Measurements from ENCODE around the gene EXOC6B.

The EXOC6B gene

GRCh38 chr2:72271766-72272641 lies 553.8 kb downstream of the EXOC6B start:
- DNase-seq (ENCODE audit: low read depth), result no peak

- no peak for DNase-seq (ENCODE audit: low read depth)
Observed at GRCh38 chr2:72271276-72271614, 554.6 kb downstream of the EXOC6B start.

- no peak for DNase-seq (ENCODE audit: low read depth)
Observed at GRCh38 chr2:72270556-72271275, 555.1 kb downstream of the EXOC6B start.

- DNase-seq (ENCODE audit: low read depth), result no peak
Observed at GRCh38 chr2:72263776-72264060, 562.1 kb downstream of the EXOC6B start.

GRCh38 chr2:72263043-72263775 lies 562.6 kb downstream of the EXOC6B start:
- no peak for DNase-seq (ENCODE audit: low read depth)

GRCh38 chr2:72261076-72261475 lies 564.8 kb downstream of the EXOC6B start:
- DNase-seq (ENCODE audit: low read depth), result no peak

- DNase-seq (ENCODE audit: low read depth), result no peak
Observed at GRCh38 chr2:72255540-72255939, 570.3 kb downstream of the EXOC6B start.

GRCh38 chr2:72254831-72255451 lies 570.9 kb downstream of the EXOC6B start:
- DNase-seq (ENCODE audit: low read depth), result no peak

- no peak for DNase-seq (ENCODE audit: low read depth)
Observed at GRCh38 chr2:72238311-72238710, 587.5 kb downstream of the EXOC6B start.

GRCh38 chr2:72237549-72237948 lies 588.3 kb downstream of the EXOC6B start:
- DNase-seq (ENCODE audit: low read depth), result no peak

GRCh38 chr2:72236445-72237067 lies 589.3 kb downstream of the EXOC6B start:
- peak; percentile 64 for DNase-seq (ENCODE audit: low read depth)

- no peak for DNase-seq (ENCODE audit: low read depth)
Observed at GRCh38 chr2:72235497-72236415, 590.1 kb downstream of the EXOC6B start.

GRCh38 chr2:72233211-72233610 lies 592.6 kb downstream of the EXOC6B start:
- no peak for DNase-seq (ENCODE audit: low read depth)

GRCh38 chr2:72222829-72223564 lies 602.8 kb downstream of the EXOC6B start:
- DNase-seq (ENCODE audit: low read depth), result peak; percentile 54

- DNase-seq (ENCODE audit: low read depth), result peak; percentile 47
Observed at GRCh38 chr2:72220170-72220569, 605.7 kb downstream of the EXOC6B start.

GRCh38 chr2:72214429-72215143 lies 611.2 kb downstream of the EXOC6B start:
- DNase-seq (ENCODE audit: low read depth), result peak; percentile 9

- DNase-seq (ENCODE audit: low read depth), result no peak
Observed at GRCh38 chr2:72212486-72212855, 613.4 kb downstream of the EXOC6B start.

- no peak for DNase-seq (ENCODE audit: low read depth)
Observed at GRCh38 chr2:72211777-72212485, 613.9 kb downstream of the EXOC6B start.

GRCh38 chr2:72211350-72211749 lies 614.5 kb downstream of the EXOC6B start:
- DNase-seq (ENCODE audit: low read depth), result peak; percentile 9

Data from ELR (cell line).